Measurements from ENCODE around the gene CD320. TPM values are rescaled to one million over a fixed set of nuclear protein-coding genes. Genes with fewer than 3 reads are reported as not detected.
A peak's percentile ranks its signal among the peaks of the same experiment; 100 is the strongest.
"Not testable (repeated sequence)": the region's sequence is repeated elsewhere in the genome, so short reads cannot be mapped to it uniquely, and the experiment has no call there.

CD320 gene
- polyA plus RNA-seq (2011; rRNA removed), result 23.7 and 40.4 TPM in 2 replicates
- 6.1 and 9.3 TPM in 2 replicates for polyA minus RNA-seq (2011; rRNA and poly(A)+ RNA removed)

- H3K27me3 ChIP-seq (ENCODE audit: control insufficient read depth, insufficient read depth, low read length), result no peaks in the 10 kb centered on the region
- DNase-seq (ENCODE audit: low read depth), result peak; percentile 26
- ChIA-PET POLR2A (no interaction called here), CTCF (no interaction called here)
- TF ChIP-seq, protein P1, sequence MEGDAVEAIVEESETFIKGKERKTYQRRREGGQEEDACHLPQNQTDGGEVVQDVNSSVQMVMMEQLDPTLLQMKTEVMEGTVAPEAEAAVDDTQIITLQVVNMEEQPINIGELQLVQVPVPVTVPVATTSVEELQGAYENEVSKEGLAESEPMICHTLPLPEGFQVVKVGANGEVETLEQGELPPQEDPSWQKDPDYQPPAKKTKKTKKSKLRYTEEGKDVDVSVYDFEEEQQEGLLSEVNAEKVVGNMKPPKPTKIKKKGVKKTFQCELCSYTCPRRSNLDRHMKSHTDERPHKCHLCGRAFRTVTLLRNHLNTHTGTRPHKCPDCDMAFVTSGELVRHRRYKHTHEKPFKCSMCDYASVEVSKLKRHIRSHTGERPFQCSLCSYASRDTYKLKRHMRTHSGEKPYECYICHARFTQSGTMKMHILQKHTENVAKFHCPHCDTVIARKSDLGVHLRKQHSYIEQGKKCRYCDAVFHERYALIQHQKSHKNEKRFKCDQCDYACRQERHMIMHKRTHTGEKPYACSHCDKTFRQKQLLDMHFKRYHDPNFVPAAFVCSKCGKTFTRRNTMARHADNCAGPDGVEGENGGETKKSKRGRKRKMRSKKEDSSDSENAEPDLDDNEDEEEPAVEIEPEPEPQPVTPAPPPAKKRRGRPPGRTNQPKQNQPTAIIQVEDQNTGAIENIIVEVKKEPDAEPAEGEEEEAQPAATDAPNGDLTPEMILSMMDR (IDR thresholded peaks at IDR 0.05; ENCODE audit: insufficient read depth, low read depth, low read length), result no peak
- H3K36me3 ChIP-seq (ENCODE audit: control insufficient read depth, insufficient read depth, low read length), result peaks cover 10% of the 10 kb centered on the region
- H3K4me3 ChIP-seq (ENCODE audit: low read depth, low read length), result peak within 1 kb of the TSS; percentile 60
Measured at GRCh38 chr19:8307965-8308866, at the start of gene CD320. CD320 (minus strand) TSS chr19:8308358; CDS start chr19:8308290, 68 bp downstream.

DNA sequence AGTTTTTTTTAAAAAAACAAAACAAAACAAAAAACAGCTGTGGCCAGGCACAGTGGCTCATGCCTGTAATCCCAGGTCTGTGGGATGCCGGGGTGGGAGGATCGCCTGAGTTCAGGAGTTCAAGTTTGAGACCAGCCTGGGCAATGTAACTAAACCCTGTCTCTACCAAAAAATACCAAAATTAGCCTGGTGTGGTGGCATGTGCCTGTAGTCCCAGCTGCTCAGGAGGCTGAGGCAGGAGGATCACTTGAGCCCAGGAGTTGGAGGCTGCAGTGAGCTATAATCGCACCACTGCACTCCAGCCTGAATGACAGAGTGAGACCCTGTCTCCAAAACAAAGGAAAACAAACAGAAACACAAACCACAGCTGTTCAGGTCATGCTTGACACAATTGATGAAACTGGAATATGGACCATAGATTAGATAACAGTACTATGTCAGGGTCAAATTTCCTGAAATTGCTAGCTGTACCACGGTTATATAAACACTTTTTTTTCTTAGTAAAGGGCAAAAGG is 48.9 kb upstream of the CD320 start:
- Histone ChIP-seq H3K27me3 (ENCODE audit: control insufficient read depth, insufficient read depth, low read length) (no peaks in the 10 kb centered on the region; the same call in 1 of the 2 replicates), H3K36me3 (ENCODE audit: control insufficient read depth, insufficient read depth, low read length) (no peaks in the 10 kb centered on the region), H3K4me3 (ENCODE audit: low read depth, low read length) (no peak overlapping the region)
- DNase-seq (ENCODE audit: low read depth), result no peak
- TF ChIP-seq, protein P1 (IDR thresholded peaks at IDR 0.05; ENCODE audit: insufficient read depth, low read depth, low read length), result no peak
- ChIA-PET POLR2A (no interaction called here), CTCF (interaction anchor here (1.7 to 8.2 kb wide), 3 partner anchors 36 to 222 kb away, joined by 6 to 75 read pairs (median 67); partner anchors contain the start of genes MYO1F and RAB11B)

DNA sequence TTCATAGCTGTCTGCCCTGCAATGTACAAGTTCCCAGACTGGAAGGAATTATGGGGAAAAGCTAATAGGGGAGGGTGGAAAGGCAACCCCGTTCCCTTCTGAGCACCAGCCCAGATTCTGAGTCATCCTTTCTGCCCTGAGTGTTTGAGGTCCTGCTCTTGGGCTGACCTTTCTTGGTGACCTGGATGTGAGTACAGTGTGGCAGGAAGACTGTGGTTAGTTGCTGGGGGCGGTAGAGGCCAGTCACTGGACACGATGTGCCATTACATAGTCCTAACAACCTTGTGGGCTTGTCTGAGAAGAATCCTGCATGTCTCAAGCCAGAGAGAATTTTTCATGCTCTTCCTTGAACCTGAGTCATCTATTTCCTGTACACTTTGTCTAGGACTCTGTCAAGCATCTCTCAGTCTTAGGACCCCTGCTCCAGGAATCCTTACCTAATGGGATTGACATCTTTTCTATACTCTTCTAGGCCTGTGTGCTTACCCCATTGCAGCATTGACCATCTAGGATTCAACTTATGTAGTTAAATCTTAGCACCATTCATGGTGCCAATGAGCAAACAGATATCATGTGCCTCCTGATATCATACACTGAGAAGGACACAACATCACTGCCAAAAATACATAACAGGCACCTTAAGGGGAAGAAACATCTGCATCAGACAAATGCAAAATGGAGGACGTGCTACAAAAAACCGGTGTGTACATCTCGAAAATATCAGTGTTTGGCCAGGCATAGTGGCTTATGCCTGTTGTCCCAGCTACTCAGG is 47.7 kb upstream of the CD320 start:
- TF ChIP-seq, protein P1 (IDR thresholded peaks at IDR 0.05; ENCODE audit: insufficient read depth, low read depth, low read length), result no peak
- H3K4me3 ChIP-seq (ENCODE audit: low read depth, low read length), result no peak overlapping the region
- no peaks in the 10 kb centered on the region; the same call in 1 of the 2 replicates for H3K27me3 ChIP-seq (ENCODE audit: control insufficient read depth, insufficient read depth, low read length)
- DNase-seq (ENCODE audit: low read depth), result peak; percentile 95
- CTCF ChIA-PET, result interaction anchor here (0.6 to 8.2 kb wide), 14 partner anchors 11 to 290 kb away, joined by 3 to 75 read pairs (median 22); partner anchors contain the start of genes KANK3, MARCHF2, MYO1F and RAB11B
- POLR2A ChIA-PET, result interaction anchor here (0.9 kb wide), 1 partner anchor 34 kb away, joined by 4 read pairs; the partner anchor contains the start of gene RAB11B
- no peaks in the 10 kb centered on the region for H3K36me3 ChIP-seq (ENCODE audit: control insufficient read depth, insufficient read depth, low read length)

- POLR2A ChIA-PET; H3K36me3 ChIP-seq (ENCODE audit: control insufficient read depth, insufficient read depth, low read length); H3K27me3 ChIP-seq (ENCODE audit: control insufficient read depth, insufficient read depth, low read length); DNase-seq (ENCODE audit: low read depth); H3K4me3 ChIP-seq (ENCODE audit: low read depth, low read length): not testable (repeated sequence)
- CTCF ChIA-PET, result interaction anchor here (1.0 to 8.2 kb wide), 23 partner anchors 9 to 263 kb away, joined by 3 to 75 read pairs (median 8); partner anchors contain the start of genes ANGPTL4, KANK3, MARCHF2 and MYO1F
Measured at GRCh38 chr19:8352845-8353244, 44.7 kb upstream of the CD320 start.

DNA sequence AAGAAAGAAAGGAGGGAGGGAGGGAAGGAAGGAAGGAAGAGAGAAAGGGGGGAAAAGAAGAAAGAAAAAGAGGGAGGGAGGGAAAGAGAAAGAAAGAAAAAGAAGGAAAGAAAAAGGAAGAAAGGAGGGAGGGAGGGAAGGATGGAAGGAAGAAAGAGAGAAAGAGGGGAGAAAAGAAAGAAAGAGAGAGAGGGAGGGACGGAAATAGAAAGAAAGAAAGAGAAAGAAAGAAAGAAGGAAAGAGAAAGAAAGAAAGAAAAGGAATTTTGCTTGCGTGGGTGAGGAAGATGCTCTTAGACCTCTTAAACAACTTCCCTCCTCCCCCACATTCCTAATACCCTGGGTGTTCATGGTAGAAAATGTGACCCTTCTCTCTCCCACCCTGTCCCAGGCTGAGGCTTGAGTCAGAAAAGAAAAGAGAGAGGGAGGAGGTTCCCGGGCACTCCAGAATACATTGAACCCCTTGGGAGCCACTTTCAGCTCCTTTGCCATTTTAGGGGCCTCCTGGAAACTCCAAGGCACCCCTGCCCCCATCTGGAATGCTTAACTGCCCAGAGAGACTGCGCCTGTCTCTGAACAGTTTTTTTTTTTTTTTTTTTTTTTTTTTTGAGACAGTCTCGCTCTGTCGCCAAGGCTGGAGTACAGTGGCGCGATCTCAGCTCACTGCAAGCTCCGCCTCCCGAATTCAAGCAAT is 44.1 kb upstream of the CD320 start:
- POLR2A ChIA-PET, result no interaction called here
- CTCF ChIA-PET, result interaction anchor here (0.6 to 8.2 kb wide), 14 partner anchors 8 to 227 kb away, joined by 3 to 75 read pairs (median 22); partner anchors contain the start of genes ANGPTL4, KANK3, MARCHF2 and MYO1F
- H3K4me3 ChIP-seq (ENCODE audit: low read depth, low read length), result peak overlapping the region; percentile 2; the same call in 1 of the 2 replicates
- H3K27me3 ChIP-seq (ENCODE audit: control insufficient read depth, insufficient read depth, low read length), result peaks cover 1% of the 10 kb centered on the region
- no peak for DNase-seq (ENCODE audit: low read depth)
- TF ChIP-seq, protein P1 (IDR thresholded peaks at IDR 0.05; ENCODE audit: insufficient read depth, low read depth, low read length), result no peak
- H3K36me3 ChIP-seq (ENCODE audit: control insufficient read depth, insufficient read depth, low read length), result no peaks in the 10 kb centered on the region

DNA sequence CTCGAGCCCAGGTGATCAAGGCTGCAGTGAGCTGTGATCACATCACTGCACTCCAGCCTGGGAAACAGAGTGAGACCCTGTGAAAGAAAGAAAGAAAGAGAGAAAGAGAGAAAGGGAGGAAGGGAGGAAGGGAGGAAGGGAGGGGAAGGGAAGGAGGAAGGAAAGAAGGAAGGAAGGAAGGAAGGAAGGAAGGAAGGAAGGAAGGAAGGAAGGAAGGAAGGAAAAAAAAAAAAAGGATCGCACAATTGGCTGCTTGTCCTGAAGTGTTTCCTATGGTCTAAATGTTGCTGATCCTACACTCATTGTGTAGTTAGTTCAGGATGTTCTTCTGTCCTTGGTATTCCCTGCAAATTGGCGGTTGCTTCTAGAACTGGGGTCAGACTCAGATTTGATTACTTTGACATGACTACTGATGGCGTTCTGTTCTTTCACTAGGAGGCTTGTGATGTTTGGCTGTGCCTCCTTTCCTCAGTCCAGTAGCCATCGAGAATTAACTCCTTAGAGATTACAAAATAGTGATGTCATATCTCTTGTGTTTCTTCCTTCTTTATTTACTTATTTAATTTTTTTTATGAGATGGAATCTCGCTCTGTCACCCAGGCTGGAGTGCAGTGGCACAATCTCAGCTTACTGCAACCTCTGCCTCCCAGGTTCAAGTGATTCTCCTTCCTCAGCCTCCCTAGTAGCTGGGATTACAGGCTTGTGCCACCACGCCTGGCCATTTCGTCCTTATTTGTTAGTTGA is 41.6 kb upstream of the CD320 start:
- H3K4me3 ChIP-seq (ENCODE audit: low read depth, low read length), result not testable (repeated sequence)

More for the DNA sequence above, 41.6 kb upstream of the CD320 start:
- H3K36me3 ChIP-seq (ENCODE audit: control insufficient read depth, insufficient read depth, low read length); POLR2A ChIA-PET; DNase-seq (ENCODE audit: low read depth); H3K27me3 ChIP-seq (ENCODE audit: control insufficient read depth, insufficient read depth, low read length): not testable (repeated sequence)
- CTCF ChIA-PET, result interaction anchor here (0.6 to 0.8 kb wide), 2 partner anchors 10 to 145 kb away, joined by 3 read pairs; no protein-coding TSS in a partner anchor
